Stimulated activated CD8-positive, alpha-beta memory T cell treated with anti-CD3 and anti-CD28 coated beads, Interleukin-15, amount 100 ng/mL, for 24 hours (primary cell): ENCODE results near the gene COMMD8.
"Not testable (repeated sequence)": the region's sequence is repeated elsewhere in the genome, so short reads cannot be mapped to it uniquely, and the experiment has no call there.

Experiments
- DNase-seq: peaks from one replicate; pipeline ENCODE4 v3.0.0-alpha.2; 2020; ENCODE audit warnings: low read depth

COMMD8 gene

GRCh38 chr4:47463235-47463956 is at the start of gene COMMD8:
COMMD8 (minus strand) TSS chr4:47463702; CDS start chr4:47463651, 51 bp downstream.
- DNase-seq: peak; percentile 90

GRCh38 chr4:47510506-47511143 is 47.1 kb upstream of the COMMD8 start:
- DNase-seq: no peak

- no peak for DNase-seq
Observed at GRCh38 chr4:47505666-47506065, 42.2 kb upstream of the COMMD8 start.

- DNase-seq: no peak
Observed at GRCh38 chr4:47505147-47505546, 41.6 kb upstream of the COMMD8 start.

GRCh38 chr4:47500776-47501175 is 37.3 kb upstream of the COMMD8 start:
- no peak for DNase-seq

GRCh38 chr4:47499700-47500099 is 36.2 kb upstream of the COMMD8 start:
- no peak for DNase-seq

- no peak for DNase-seq
Observed at GRCh38 chr4:47498899-47499298, 35.4 kb upstream of the COMMD8 start.

GRCh38 chr4:47494124-47494430 is 30.6 kb upstream of the COMMD8 start:
- DNase-seq: no peak

- no peak for DNase-seq
Observed at GRCh38 chr4:47493238-47494123, 30.0 kb upstream of the COMMD8 start.

- no peak for DNase-seq
Observed at GRCh38 chr4:47490550-47490949, 27.0 kb upstream of the COMMD8 start.

- no peak for DNase-seq
Observed at GRCh38 chr4:47488706-47489105, 25.2 kb upstream of the COMMD8 start.

GRCh38 chr4:47486727-47487126 is 23.2 kb upstream of the COMMD8 start:
- not testable (repeated sequence) for DNase-seq

GRCh38 chr4:47486231-47486673 is 22.8 kb upstream of the COMMD8 start:
- no peak for DNase-seq

GRCh38 chr4:47485768-47486167 is 22.3 kb upstream of the COMMD8 start:
- no peak for DNase-seq

GRCh38 chr4:47485047-47485692 is 21.7 kb upstream of the COMMD8 start, which contains the start of gene ATP10D:
ATP10D (plus strand) TSS chr4:47485275; CDS start chr4:47512541, 27,266 bp downstream.
- DNase-seq: peak; percentile 52

- no peak for DNase-seq
Observed at GRCh38 chr4:47484168-47484567, 20.7 kb upstream of the COMMD8 start.

- DNase-seq: no peak
Observed at GRCh38 chr4:47483745-47484144, 20.2 kb upstream of the COMMD8 start.

GRCh38 chr4:47482326-47482725 is 18.8 kb upstream of the COMMD8 start:
- DNase-seq: no peak

- no peak for DNase-seq
Observed at GRCh38 chr4:47478804-47479203, 15.3 kb upstream of the COMMD8 start.

- DNase-seq: no peak
Observed at GRCh38 chr4:47475411-47475810, 11.9 kb upstream of the COMMD8 start.

- DNase-seq: no peak
Observed at GRCh38 chr4:47474799-47475198, 11.3 kb upstream of the COMMD8 start.

GRCh38 chr4:47473141-47473750 is 9.7 kb upstream of the COMMD8 start:
- DNase-seq: no peak
